Activated T-helper 9 cell treated with anti-CD3 and anti-CD28 coated beads, Interleukin-2, amount 50 U/mL, for 16 hours (primary cell): ENCODE data around the gene SPATA31E1.
"Not testable (repeated sequence)": the region's sequence is repeated elsewhere in the genome, so short reads cannot be mapped to it uniquely, and the experiment has no call there.

Experiments
- DNase-seq: peaks from one replicate; pipeline ENCODE4 v3.0.0-alpha.2; 2020; ENCODE audit warnings: low read depth

The SPATA31E1 gene

DNA sequence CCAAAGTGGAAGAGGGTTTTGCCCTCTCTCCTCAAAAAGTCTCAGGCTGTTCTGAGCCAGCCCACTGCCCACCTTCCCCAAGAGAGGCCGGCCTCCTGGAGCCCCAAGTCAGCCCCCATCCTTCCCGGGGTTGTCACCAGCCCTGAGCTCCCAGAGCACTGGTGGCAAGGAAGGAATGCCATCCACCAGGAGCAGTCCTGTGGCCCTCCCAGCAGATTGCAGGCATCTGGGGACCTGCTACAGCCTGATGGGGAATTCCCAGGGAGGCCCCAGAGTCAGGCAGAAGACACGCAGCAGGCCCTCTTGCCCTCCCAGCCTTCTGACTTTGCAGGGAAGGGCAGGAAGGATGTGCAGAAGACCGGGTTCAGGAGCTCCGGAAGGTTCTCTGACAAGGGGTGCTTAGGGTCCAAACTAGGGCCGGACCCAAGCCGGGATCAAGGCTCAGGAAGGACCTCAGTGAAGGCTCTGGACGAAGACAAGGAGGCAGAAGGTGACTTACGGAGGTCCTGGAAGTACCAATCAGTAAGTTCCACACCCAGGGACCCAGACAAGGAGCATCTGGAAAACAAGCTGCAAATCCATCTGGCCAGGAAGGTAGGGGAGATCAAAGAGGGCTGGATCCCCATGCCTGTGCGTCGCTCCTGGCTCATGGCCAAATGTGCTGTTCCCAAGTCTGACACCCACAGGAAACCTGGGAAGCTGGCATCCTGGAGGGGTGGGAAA is 3.7 kb downstream of the SPATA31E1 start:
- no peak for DNase-seq

DNA sequence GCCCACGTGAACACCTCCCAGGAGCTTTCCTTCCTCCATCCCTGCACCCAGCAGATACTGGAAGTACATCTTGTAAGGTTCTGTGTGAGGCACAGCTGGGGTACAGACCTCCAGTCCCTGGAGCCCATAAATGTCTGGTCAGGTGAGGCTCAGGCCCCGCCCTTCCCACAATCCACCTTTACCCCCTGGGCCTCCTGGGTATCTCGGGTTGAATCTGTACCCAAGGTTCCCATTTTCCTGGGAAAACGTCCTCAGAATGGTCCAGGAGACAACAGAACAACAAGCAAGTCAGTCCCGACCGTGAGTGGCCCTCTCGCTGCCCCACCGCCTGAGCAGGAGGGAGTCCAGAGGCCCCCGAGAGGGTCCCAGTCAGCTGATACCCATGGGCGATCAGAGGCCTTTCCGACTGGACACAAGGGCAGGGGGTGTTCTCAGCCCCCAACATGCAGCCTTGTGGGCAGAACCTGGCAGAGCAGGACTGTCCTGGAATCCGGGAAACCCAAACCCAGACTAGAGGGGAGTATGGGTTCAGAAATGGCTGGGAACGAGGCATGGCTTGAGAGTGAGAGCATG is 4.3 kb downstream of the SPATA31E1 start:
- no peak for DNase-seq

DNA sequence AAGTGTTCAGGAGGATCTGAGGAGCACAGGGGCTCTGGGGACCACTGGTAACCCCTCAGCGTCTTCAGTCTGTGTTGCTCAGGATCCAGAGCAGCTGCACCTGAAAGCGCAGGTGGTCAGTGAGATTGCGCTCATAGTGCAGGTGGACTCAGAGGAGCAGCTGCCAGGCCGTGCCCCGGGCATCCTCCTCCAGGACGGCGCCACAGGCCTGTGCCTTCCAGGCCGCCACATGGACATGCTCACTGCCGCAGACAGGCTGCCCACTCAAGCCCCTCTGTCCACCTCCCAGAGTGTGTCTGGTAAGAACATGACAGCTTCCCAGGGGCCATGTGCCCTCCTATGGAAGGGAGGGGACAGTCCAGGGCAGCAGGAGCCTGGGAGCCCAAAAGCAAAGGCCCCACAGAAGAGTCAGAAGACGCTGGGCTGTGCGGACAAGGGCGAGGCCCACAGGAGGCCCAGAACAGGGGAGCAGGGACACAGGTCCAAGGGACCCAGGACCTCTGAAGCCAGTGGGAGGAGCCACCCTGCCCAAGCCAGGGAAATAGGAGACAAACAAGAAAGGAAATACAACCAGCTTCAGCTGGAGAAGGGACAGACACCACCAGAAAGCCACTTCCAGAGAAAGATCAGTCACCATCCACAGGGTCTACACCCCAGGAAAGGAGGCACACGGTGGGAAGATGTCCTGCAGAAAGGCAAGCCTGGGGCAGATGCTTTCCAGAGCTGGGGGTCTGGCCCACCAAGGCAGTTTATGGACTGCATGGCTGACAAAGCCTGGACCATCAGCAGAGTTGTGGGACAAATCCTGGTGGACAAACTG is 5.2 kb downstream of the SPATA31E1 start:
- DNase-seq, result no peak

DNA sequence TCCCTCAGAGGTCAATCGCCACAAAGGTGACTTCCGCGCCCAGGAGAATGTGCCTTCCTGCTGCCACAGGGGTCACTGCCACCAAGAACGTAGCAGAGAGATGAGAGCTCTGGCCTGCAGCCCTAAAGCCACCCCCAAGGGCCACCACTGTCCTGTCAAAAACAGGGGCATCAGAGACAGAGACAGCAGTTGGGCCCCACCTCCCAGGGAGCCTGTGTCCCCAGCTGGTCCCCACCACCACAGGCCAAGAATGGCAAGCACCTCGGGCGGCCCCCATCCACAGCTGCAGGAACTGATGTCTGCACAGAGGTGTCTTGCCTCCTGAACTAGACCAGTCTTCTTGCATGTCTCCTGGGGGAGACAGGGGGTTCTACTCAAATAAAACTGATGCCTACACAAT is 5.8 kb downstream of the SPATA31E1 start:
- DNase-seq, result no peak

DNA sequence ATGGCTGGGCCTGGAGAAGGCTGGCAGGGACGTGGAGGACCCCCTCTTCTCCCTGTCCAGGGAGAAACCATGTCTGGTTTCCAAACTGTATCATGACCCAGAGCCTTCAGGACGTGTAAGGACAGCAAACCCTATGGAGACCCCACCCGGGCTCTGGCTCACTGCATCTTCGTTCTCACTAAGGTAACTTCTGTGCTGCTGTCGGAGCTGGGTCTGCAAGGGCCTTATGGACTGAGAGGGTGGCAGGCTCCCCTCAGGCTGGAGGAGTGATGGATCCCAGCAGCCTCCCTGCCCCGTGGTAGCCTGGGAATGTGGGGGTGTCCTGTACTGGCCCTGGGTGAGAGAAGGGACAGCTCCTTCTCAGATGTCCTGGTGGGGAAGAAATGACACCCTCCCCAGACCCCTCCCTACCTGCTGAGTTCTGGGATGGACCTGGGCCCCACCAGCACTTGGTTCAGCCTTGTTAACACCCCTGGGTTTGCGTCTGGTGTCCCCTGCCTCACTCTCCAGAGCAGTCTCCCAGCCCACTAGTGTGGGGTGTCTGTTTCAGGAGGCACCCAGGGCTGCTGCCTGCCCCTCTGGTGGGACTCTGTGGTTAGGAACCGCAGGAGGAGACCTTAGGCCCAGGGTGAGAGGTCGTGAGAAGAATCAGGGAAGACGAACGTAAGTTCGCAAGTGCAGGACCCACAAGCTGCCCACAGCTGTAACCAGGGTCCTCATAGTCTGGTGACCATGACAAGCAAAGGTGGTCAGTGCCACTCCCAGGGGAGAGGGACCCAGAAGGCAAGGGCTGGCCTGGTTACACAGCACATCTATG is 6.6 kb downstream of the SPATA31E1 start:
- no peak for DNase-seq

DNA sequence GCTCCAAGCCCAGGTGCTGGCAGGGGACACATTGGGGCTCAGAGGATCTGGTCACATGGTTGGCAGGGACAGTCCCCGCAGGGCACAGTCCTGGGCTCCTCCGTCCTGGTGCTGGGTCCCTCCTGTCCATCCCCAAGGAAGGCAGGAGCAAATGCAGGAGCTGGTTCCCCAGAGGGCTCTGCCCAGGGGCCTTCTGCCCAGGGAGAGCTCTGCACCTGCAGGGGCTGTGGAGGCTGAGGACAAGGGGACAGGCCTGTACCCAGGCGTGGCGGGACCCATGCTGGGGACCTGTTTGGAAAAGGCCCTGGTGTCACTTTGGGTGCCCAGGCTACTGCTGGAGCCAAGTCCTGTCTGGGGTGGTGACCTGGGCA is 7.2 kb downstream of the SPATA31E1 start:
- DNase-seq, result no peak

DNA sequence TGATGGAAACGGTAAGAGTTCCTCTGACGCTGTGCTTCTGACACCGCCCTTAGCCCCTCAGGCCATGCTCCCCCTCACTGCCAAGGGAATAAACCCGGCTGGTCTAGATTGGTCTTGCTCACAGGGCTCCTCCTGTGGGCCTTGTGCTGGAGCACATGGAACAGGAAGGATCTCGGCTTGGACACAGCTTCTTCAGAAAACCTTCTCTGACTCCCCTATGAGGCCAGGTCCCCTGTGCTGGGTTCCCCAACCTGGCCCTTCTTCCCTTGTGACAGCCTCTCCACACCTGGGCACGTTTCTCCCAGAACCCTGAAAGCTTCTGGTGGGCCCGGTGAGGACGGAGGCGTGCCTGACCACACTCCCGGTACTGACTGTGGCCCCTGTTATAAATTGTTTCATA is 8.2 kb downstream of the SPATA31E1 start:
- DNase-seq, result no peak

DNA sequence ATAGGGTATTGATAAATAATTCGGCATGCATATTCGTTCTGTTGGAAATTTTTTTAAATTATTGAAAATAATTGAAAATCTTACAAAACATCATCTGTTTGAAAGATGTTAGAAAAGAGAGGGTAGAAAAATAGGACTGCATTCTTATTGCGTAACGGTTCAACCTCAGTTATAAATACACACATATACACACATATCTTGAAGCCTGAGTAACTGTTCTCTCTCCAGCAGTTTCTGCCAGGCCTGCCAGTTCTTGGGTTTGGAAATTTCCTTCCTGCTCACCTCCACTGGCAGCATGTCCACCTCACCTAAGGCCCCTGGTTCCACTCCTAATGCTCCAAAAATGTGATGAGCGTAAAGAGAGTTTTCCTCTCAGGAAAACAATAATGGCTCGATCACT is 9.1 kb downstream of the SPATA31E1 start:
- no peak for DNase-seq

DNA sequence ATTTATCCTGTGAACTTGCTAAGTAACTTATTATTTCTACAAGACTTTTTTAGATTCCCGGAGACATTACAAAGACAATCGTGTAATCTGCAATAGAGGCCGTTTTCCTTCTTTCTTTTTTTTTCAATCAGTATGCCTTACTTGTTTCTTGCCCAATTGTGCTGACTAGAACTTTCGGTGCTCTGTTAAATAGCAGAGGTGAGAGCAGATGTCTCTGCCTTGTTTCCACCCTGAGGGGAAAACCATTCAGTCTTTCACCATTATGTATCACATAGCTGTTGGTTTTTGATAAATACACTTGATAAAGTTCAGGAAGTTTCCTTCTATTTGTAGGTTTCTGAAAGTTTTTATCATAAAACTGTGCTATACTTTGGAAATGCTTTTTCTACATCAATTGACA is 10.3 kb downstream of the SPATA31E1 start:
- DNase-seq, result no peak

DNA sequence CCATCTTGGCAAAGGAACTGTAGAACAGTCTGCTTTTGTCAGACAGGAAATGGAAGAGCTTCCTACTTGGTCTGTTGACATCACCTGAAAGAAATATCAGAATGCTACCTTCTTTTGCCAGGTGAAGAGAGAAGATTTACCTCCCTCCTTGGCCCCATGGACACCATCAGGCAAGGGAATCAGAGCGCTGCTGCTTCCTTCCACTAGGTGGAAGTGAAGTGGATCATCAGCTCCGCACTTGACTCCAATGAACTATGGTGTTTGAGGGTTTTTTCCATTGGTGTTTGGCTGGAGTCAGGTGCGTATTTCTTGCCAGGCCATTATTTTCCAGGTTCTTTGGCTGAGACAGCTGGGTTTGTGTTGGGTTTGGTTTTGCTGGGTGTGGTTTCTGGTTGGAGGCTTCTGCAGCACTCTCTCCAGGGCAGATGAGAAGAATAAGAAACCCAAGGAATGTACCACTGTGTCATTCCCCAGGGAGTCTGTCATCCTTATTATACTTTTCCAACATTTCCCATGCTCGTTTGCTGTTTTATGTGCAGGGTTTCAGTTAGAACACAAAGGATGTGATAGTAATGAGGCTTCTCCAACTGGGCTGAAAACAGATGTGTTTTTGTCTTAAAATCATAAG is 12.4 kb downstream of the SPATA31E1 start:
- no peak for DNase-seq

DNA sequence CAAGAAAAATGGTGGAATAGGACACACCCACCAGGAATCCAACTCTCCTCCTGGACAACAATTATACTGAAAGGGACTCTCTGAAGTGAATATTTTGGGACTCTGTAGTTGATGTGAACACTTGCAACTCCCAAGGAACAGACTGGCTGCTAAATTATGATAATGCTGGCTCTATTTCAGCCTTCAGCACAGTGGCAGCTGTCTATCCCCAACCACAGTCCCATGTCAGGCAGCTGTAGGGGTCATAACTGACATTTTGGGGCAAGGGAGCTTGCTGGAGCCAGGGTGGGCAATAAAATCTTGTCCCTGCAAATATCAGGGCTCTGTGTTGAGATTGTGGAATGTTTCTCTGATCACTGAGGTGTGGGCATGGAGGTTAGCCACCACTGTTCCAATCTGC is 14.2 kb downstream of the SPATA31E1 start:
- no peak for DNase-seq

DNA sequence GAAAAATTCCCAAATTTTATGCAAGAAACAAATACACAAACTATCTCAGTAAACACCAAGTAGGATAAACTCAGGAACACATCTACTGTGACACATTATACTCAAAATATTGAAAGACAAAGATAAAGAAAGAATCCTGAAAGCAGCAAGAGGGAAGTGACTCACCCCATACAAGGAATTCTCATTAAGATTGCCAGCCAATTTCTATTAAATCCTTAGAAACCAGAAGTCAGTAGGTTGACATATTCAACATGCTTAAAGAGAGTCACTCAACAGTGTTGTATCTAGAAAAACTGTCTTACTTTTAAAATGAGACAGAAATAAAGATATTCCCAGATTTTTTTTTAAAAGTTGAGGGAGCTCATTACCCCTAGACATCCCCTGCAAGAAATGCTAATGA is 15.5 kb downstream of the SPATA31E1 start:
- DNase-seq, result no peak

DNA sequence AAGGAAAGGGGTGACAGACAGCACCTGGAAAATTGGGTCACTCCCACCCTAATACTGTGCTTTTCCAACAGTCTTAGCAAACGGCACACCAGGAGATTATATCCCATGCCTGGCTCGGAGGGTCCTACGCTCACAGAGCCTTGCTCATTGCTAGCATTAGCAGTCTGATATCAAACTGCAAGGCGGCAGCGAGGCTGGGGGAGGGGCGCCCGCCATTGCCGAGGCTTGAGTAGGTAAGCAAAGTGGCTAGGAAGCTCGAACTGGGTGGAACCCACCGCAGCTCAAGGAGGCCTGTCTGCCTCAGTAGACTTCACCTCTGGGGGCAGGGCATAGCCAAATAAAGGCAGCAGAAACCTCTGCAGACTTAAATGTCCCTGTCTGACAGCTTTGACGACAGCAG is 19.7 kb downstream of the SPATA31E1 start:
- not testable (repeated sequence) for DNase-seq

DNA sequence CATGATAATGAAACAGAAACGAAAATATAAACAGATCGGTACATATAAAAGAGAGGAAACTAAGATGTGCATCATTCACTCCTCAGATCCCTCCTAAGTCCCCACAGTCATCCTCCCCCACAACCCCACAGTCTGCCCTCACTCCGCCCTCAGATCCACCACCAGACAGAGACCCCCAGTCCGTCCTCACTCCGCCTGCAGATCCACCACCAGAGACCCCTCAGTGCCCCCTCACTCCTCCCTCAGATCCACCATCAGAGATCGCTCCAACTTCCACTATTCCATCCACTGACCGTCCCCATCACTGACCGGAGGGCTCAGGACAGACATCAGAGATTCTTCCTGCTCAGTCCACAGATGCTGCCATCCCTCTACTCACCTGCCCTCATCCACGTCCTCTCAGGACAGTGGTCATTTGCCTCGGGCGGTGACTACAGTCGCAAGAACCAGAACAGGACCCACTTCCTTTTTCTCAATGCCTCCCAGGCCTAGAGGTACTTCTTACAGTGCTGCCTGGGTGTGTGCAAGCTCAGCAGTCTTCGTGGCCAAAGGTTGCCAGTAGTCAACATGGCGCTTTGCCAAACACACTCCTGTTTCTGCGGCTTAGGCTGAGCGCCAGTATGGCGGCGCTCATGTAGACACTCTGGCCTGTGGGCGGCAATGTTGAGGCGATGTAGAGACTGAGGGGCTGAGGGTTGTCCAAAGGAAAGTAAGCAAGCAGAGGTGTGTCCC is 26.8 kb downstream of the SPATA31E1 start:
- DNase-seq, result no peak

DNA sequence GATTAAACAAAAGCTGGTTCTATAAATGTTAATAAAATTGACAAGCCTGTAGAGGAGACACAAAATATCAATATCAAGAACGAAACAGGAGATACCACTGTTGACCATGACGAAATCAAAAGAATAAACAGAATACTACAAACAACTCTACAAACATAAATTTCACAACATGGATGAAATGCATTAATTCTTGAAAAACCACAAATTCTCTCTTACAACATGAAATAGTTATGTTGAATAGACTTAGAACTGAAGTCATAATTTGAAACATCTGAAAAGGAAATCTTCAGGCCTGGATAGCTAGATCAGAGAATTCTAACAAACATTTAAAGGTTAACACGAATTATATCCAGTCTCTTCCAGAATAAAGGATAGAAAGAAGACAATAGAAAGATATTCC is 28.1 kb downstream of the SPATA31E1 start:
- DNase-seq, result no peak

DNA sequence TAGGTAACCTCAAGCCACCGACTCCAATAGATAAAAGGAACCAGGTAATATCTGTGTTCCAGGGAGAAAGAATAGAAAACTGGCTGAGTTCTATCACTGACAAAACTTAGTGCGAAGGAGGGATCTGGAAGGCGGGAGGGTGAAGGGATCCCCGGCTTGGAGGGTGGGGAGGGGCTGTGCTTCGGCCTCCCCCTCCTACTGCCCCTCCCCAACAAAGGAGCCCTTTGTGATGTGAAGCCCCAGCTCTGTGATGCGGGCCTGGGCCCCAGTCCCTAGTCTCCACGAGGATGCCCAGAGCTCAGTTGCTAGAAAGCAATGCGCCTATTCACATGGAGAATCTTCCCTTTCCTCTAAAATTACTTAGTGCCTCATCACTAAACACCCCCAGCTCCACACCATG is 35.0 kb downstream of the SPATA31E1 start, which contains the start of gene SPATA31C1:
TSS of gene SPATA31C1 (plus strand) at position 301 of the 400 bp plus-strand sequence.
- not testable (repeated sequence) for DNase-seq

DNA sequence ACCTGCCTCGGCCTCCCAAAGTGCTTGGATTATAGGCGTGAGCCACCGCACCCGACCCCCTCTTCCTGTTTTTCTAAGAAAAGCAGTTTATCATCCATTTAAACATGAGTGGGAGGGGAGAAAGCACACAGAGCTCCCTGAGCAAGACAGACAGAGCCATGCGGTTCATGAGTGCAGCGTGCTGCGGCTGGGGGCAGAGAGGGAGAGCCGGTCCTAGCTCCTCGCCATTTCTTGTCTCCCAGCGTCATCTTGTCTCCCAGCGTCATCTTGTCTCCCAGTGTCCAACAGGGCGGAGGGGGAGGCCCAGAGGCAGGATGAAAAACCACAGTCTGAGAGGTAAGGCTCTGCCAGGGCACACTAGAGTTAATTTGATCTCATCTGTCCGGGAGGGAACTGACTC is 36.3 kb downstream of the SPATA31E1 start:
- not testable (repeated sequence) for DNase-seq

DNA sequence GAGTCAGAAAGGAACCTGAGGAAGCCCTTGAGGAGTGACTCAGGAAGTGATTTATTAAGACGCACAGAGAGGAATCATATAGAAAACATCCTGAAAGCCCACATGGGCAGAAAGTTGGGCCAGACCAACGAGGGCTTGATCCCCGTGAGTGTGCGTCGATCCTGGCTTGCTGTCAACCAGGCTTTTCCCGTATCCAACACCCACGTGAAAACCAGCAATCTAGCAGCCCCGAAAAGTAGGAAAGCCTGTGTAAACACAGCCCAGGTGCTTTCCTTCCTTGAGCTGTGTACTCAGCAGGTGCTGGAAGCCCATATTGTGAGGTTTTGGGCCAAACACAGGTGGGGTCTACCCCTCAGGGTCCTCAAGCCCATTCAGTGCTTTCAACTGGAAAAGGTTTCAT is 38.9 kb downstream of the SPATA31E1 start:
- DNase-seq, result not testable (repeated sequence)

DNA sequence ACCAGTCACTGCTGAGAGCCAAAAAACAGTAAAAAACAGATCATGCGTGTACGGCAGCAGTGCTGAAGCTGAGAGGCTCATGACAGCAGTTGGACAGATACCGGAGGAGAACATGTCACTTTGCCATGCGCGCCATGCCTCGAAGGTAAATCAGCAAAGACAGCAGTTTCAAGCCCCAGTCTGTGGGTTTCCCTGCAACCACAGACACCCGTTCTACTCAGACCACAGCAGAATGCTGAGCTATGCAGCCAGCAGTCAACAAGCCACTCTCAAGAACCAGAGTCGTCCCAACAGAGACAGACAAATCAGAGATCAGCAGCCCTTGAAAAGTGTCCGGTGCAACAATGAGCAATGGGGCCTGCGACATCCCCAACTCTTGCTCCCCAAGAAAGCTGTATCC is 40.3 kb downstream of the SPATA31E1 start:
- DNase-seq, result not testable (repeated sequence)

DNA sequence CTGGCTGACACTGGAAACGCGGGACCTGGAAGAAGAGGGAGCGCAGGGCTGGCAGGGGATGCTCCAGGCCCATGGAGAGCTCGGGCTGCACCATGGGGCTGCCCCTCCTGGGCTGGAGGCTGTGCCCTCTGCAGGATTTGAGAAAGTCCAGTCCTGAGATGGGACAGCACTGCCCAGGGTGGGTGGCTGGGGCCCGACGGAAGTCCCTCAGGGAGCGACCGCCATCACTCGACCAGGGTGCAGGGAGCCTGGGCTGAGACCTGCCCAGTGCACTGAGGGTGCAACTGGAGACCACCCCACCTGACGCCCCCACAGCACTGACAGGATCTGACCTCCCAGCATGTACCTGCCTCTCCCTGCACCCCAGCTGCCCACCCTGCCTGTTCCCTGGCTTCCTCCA is 42.2 kb downstream of the SPATA31E1 start:
- DNase-seq, result not testable (repeated sequence)

DNA sequence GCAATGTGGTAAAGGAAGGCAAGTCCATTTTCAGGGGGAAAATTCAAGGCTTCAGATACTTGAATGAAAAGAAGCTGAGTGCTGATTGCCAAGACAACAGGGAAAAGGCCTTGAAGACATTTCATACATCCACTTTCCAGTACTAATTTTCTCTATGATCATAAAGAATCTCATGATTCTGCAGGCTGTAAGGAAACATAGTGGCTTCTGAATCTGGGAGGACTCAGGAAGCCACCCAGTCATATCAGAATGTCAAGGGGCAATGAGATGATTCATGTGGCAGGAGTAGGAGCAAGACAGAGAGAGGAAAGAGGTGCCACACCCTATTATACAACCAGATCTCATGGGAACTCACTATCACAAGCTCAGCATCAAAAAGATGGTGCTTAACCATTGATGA is 46.5 kb downstream of the SPATA31E1 start:
- DNase-seq, result not testable (repeated sequence)
